ENCODE measurements around the gene ANKS3.

The ANKS3 gene

GRCh38 chr16:4684058-4684715 lies 49.9 kb downstream of the ANKS3 start:
- no peak for DNase-seq (ENCODE audit: low read depth)

- DNase-seq (ENCODE audit: low read depth) = no peak
Observed at GRCh38 chr16:4683255-4684057, 50.6 kb downstream of the ANKS3 start.

GRCh38 chr16:4682616-4683254 lies 51.3 kb downstream of the ANKS3 start:
- no peak for DNase-seq (ENCODE audit: low read depth)

GRCh38 chr16:4682084-4682591 lies 51.9 kb downstream of the ANKS3 start:
- no peak for DNase-seq (ENCODE audit: low read depth)

- DNase-seq (ENCODE audit: low read depth) = no peak
Observed at GRCh38 chr16:4681471-4682083, 52.5 kb downstream of the ANKS3 start.

GRCh38 chr16:4680673-4681470 lies 53.2 kb downstream of the ANKS3 start:
- DNase-seq (ENCODE audit: low read depth) = no peak

- no peak for DNase-seq (ENCODE audit: low read depth)
Observed at GRCh38 chr16:4679850-4680636, 54.0 kb downstream of the ANKS3 start.

- no peak for DNase-seq (ENCODE audit: low read depth)
Observed at GRCh38 chr16:4679156-4679849, 54.8 kb downstream of the ANKS3 start.

GRCh38 chr16:4678596-4678995 lies 55.5 kb downstream of the ANKS3 start:
- DNase-seq (ENCODE audit: low read depth) = no peak

- no peak for DNase-seq (ENCODE audit: low read depth)
Observed at GRCh38 chr16:4677994-4678393, 56.1 kb downstream of the ANKS3 start.

- DNase-seq (ENCODE audit: low read depth) = no peak
Observed at GRCh38 chr16:4677390-4677789, 56.7 kb downstream of the ANKS3 start.

GRCh38 chr16:4676831-4677230 lies 57.2 kb downstream of the ANKS3 start:
- no peak for DNase-seq (ENCODE audit: low read depth)

GRCh38 chr16:4675864-4676786 lies 57.9 kb downstream of the ANKS3 start:
- DNase-seq (ENCODE audit: low read depth) = peak; percentile 51

GRCh38 chr16:4674926-4675530 lies 59.0 kb downstream of the ANKS3 start:
- DNase-seq (ENCODE audit: low read depth) = no peak

- no peak for DNase-seq (ENCODE audit: low read depth)
Observed at GRCh38 chr16:4673387-4674046, 60.6 kb downstream of the ANKS3 start.

- no peak for DNase-seq (ENCODE audit: low read depth)
Observed at GRCh38 chr16:4668313-4668960, 65.6 kb downstream of the ANKS3 start.

GRCh38 chr16:4667203-4667963 lies 66.7 kb downstream of the ANKS3 start:
- DNase-seq (ENCODE audit: low read depth) = no peak

Measured in T-helper 22 cell (primary cell).